ENCODE data around the gene ASF1B.

The ASF1B gene

GRCh38 chr19:14106840-14107239 is 29.5 kb downstream of the ASF1B start:
- DNase-seq, result no peak

- no peak for DNase-seq
These were observed 30.7 kb downstream of the ASF1B start for GRCh38 chr19:14105680-14106079.

- peak; percentile 34 for DNase-seq
These were observed 33.1 kb downstream of the ASF1B start for GRCh38 chr19:14103310-14103709.

GRCh38 chr19:14102756-14103155 is 33.6 kb downstream of the ASF1B start:
- DNase-seq, result no peak

GRCh38 chr19:14102102-14102696 is 34.2 kb downstream of the ASF1B start:
- DNase-seq, result no peak

- DNase-seq, result no peak
These were observed 35.3 kb downstream of the ASF1B start for GRCh38 chr19:14101003-14101545.

- DNase-seq, result no peak
These were observed 38.7 kb downstream of the ASF1B start for GRCh38 chr19:14097532-14098151.

GRCh38 chr19:14096272-14096992 is 40.0 kb downstream of the ASF1B start:
- no peak for DNase-seq

GRCh38 chr19:14094854-14095253 is 41.5 kb downstream of the ASF1B start:
- DNase-seq, result peak; percentile 89

GRCh38 chr19:14093117-14093823 is 43.1 kb downstream of the ASF1B start:
- peak; percentile 59 for DNase-seq

- DNase-seq, result peak; percentile 47
These were observed 44.5 kb downstream of the ASF1B start for GRCh38 chr19:14091813-14092462.

- peak; percentile 85 for DNase-seq
These were observed 45.1 kb downstream of the ASF1B start for GRCh38 chr19:14091081-14091812.

GRCh38 chr19:14090509-14091080 is 45.8 kb downstream of the ASF1B start, which contains the start of gene SAMD1:
Gene SAMD1 (minus strand): TSS chr19:14090751.
- DNase-seq, result peak; percentile 85

- DNase-seq, result peak; percentile 50
These were observed 46.5 kb downstream of the ASF1B start for GRCh38 chr19:14089662-14090508.

GRCh38 chr19:14089412-14089661 is 47.1 kb downstream of the ASF1B start:
- peak; percentile 28 for DNase-seq

- no peak for DNase-seq
These were observed 47.6 kb downstream of the ASF1B start for GRCh38 chr19:14088634-14089411.

GRCh38 chr19:14086098-14086497 is 50.3 kb downstream of the ASF1B start:
- DNase-seq, result no peak

- DNase-seq, result no peak
These were observed 50.9 kb downstream of the ASF1B start, which contains the start of gene C19orf67 for GRCh38 chr19:14085309-14085995. Gene C19orf67 (minus strand): TSS chr19:14085783. CDS start chr19:14085627, 156 bp downstream.

- no peak for DNase-seq
These were observed 53.8 kb downstream of the ASF1B start for GRCh38 chr19:14082675-14082960.
